ENCODE data around the gene ALOX5.

Gene ALOX5

DNA sequence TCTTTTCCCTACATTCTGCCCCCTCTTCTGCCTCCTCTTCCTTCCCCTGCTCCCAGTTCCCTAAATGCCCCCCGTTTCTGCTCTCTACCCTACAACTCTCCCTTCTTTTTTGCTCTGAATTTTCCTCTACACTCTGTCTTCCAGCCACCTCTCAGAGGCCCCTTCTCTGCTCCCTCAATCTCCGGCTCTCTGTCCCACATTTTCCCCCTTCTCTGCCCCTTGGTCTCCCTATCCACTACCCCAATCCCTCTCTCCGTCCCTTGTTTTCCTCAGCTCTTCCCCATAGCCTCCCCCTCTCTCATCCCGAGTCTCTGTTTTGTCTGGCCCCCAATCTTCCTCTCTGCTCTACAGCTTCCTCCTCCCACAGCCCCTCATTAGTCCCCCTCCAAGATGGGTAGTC lies 3.3 kb downstream of the ALOX5 start:
- H3K4me3 ChIP-seq (ENCODE audit: control insufficient read depth, low read depth, low read length): no peak overlapping the region
- no peak for DNase-seq (ENCODE audit: low read depth)
- TF ChIP-seq, protein P1, sequence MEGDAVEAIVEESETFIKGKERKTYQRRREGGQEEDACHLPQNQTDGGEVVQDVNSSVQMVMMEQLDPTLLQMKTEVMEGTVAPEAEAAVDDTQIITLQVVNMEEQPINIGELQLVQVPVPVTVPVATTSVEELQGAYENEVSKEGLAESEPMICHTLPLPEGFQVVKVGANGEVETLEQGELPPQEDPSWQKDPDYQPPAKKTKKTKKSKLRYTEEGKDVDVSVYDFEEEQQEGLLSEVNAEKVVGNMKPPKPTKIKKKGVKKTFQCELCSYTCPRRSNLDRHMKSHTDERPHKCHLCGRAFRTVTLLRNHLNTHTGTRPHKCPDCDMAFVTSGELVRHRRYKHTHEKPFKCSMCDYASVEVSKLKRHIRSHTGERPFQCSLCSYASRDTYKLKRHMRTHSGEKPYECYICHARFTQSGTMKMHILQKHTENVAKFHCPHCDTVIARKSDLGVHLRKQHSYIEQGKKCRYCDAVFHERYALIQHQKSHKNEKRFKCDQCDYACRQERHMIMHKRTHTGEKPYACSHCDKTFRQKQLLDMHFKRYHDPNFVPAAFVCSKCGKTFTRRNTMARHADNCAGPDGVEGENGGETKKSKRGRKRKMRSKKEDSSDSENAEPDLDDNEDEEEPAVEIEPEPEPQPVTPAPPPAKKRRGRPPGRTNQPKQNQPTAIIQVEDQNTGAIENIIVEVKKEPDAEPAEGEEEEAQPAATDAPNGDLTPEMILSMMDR (IDR thresholded peaks at IDR 0.05; ENCODE audit: control insufficient read depth, insufficient read depth, low read depth, low read length, missing control alignments): no peak

DNA sequence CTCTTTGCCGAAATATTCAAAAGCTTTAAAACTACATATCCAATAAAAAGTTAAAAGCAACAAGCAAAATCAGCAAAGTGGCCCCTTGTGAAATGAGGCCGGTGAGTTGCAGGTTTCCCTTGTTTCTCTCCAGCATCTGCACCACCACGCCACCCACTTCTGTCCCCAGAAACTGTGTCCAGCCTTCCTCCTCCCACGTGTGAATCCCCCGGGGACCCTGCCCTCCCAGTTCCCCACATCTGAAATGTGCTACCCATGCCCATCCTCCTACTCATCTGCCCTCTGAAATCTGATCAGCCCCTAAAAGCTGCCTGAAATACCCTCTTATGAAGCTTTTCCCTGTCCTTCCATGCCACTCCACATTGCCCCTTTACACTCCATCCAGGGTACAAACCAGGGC lies 3.8 kb downstream of the ALOX5 start:
- H3K4me3 ChIP-seq (ENCODE audit: control insufficient read depth, low read depth, low read length): no peak overlapping the region
- no peak for DNase-seq (ENCODE audit: low read depth)
- TF ChIP-seq, protein P1 (IDR thresholded peaks at IDR 0.05; ENCODE audit: control insufficient read depth, insufficient read depth, low read depth, low read length, missing control alignments): no peak

DNA sequence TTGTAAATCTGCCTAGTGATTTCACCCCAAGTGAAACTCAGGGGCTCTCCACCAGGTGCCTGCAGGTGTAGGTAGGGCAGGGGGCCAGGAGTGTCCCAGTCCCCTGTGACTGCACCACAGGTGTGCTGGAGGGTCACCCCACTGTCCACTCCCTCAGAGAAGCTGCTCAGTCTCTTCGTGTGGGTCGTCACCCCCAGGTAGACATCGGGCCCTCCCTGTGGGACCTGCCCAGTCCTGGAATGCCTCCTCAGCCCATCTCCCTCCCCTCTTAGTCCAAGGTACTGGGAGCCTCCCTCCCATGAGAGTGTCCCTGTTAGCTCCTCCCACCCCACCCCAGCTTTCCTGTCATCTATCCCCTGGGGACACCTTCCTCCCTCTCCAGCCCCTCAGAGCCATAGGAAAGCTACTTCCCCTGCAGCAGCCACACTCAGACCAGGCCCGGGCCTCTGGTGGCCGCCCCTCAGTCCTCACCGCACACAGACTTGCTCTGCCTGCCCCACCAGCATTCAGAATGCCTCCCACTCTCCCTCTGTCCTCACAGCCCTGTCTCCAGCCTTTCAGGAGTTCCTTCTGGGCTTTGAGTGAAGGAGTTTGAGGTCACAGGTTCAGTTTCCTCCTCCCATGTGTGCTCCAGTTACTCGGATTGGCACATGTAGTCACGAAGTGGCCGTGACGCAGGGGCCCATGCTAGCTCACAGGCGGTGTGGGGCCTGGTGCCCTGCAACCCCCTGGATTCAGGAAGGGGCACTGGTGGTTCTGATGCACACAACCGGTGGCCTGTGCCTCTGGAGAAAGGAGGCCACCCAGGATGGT lies 5.1 kb downstream of the ALOX5 start:
- no peak overlapping the region for H3K4me3 ChIP-seq (ENCODE audit: control insufficient read depth, low read depth, low read length)
- TF ChIP-seq, protein P1 (IDR thresholded peaks at IDR 0.05; ENCODE audit: control insufficient read depth, insufficient read depth, low read depth, low read length, missing control alignments): no peak
- no peak for DNase-seq (ENCODE audit: low read depth)

DNA sequence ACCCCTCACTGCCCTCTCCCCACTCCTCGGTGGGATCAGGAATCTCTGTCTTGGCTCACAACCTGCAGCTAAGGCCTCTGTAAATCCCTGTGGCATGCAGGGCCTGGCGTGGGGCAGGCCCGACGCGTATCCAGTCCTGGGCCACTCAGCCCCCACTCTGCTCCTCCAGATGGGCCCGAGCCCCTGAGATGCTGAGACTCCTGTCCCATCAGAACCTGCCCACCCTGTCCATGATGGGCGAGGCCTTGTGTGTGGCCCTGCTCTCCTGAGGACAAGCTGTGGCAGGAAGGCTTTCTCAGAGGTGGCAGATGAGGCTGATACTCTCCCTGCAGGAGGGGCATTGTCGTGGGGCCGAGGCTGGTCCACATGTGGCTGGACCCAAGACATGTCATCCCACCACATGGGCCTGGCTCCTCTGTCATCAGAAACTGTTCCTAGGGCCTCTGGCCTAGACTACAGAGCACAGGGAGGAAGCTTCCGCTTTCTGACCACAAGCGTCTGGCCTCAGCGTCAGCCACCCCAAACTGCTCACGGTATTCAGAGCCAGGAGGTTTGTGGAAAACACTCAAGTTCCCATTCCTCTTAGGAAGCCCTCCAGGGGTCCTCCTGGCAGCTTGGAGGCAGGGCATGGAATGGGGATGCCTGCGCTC lies 6.0 kb downstream of the ALOX5 start:
- DNase-seq (ENCODE audit: low read depth): no peak
- no peak overlapping the region for H3K4me3 ChIP-seq (ENCODE audit: control insufficient read depth, low read depth, low read length)
- TF ChIP-seq, protein P1 (IDR thresholded peaks at IDR 0.05; ENCODE audit: control insufficient read depth, insufficient read depth, low read depth, low read length, missing control alignments): no peak

DNA sequence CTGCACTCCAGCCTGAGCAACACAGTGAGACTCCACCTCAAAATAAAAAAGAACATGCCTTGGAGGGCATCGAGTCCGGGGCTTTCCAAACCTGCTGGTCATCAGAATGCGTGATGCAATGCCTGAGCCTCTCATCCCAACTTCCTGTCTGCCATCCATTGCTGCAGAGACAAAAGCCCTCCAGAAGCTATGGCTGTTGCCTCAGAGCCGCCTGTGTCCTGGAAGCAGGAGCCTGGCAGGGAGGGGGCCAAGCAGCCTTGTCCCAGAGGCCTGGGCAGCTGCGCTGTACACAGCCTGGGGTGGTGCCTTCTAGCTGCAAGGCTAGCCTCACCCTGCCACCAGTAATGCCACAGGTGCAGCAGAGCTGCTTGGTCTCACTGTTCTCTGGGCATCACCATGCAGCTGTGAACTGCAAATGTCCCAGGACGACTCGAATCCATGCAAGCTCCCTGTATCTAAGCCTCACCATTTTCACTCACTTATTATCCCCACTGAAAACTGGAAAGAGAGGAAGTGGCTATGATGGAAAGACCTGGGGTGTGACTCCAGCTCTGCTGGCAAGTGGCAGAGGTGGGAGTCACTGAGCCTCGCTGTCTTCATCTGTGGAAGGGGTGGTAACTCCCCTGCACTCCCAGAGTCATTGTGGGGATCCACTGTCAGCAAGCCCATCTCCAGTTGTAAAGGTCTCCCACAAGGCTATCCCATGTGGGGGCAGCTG lies 7.0 kb downstream of the ALOX5 start:
- TF ChIP-seq, protein P1 (IDR thresholded peaks at IDR 0.05; ENCODE audit: control insufficient read depth, insufficient read depth, low read depth, low read length, missing control alignments): no peak
- no peak overlapping the region for H3K4me3 ChIP-seq (ENCODE audit: control insufficient read depth, low read depth, low read length)
- DNase-seq (ENCODE audit: low read depth): no peak

DNA sequence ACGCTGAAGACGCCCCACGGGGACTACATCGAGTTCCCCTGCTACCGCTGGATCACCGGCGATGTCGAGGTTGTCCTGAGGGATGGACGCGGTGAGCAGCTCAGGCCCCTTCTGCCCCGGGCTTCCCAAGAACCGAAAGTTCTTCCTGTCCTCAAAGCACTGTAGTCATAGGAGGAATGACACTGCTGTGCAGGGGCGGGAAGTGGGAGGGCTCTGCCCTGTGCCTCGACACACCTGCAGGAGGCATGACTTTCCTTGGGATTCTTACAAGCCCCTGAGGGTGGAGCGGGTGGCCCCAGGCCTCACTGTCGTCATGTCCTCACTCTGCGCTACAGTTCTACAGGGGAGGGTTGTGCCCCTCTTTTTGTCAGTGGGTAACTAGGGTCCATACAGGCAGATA lies 8.6 kb downstream of the ALOX5 start:
- TF ChIP-seq, protein P1 (IDR thresholded peaks at IDR 0.05; ENCODE audit: control insufficient read depth, insufficient read depth, low read depth, low read length, missing control alignments): no peak
- H3K4me3 ChIP-seq (ENCODE audit: control insufficient read depth, low read depth, low read length): no peak overlapping the region
- DNase-seq (ENCODE audit: low read depth): no peak
